ENCODE measurements around the gene NFYB.

DNA sequence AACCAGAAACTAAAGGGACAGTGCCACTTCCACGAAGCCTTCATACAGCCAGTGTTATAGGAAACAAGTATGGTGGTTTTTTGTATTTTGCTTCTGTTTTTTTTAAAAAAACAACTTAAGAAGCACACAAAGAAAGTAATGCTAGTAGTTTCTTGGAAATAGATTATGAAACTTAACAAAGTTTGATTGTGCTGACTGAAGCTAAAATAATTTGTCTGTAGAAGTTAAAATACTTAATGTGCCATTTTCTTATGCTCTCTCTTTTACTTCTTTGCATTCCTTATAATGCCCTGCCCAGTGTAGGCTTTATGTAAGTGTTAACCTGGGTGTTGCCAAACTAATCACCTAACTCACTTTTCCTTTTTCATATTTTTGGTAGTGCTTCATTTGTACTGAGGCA, 57.2 kb downstream of the NFYB start:
- no peak for TF ChIP-seq TFCP2L1 (CRISPR knock-in tag; IDR thresholded peaks at IDR 0.05)
- TF ChIP-seq, protein P1, sequence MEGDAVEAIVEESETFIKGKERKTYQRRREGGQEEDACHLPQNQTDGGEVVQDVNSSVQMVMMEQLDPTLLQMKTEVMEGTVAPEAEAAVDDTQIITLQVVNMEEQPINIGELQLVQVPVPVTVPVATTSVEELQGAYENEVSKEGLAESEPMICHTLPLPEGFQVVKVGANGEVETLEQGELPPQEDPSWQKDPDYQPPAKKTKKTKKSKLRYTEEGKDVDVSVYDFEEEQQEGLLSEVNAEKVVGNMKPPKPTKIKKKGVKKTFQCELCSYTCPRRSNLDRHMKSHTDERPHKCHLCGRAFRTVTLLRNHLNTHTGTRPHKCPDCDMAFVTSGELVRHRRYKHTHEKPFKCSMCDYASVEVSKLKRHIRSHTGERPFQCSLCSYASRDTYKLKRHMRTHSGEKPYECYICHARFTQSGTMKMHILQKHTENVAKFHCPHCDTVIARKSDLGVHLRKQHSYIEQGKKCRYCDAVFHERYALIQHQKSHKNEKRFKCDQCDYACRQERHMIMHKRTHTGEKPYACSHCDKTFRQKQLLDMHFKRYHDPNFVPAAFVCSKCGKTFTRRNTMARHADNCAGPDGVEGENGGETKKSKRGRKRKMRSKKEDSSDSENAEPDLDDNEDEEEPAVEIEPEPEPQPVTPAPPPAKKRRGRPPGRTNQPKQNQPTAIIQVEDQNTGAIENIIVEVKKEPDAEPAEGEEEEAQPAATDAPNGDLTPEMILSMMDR (IDR thresholded peaks at IDR 0.05): no peak
- TF ChIP-seq ZNF302 (CRISPR knock-in tag; IDR thresholded peaks at IDR 0.05): no peak
- no peak for TF ChIP-seq RAD21 (conservative IDR thresholded peaks at IDR 0.05 in 1 of 2, IDR thresholded peaks at IDR 0.05 in 1 of 2)
- TF ChIP-seq POLR2A (IDR thresholded peaks at IDR 0.05; ENCODE audit: low read length): no peak
- TF ChIP-seq SREBF2 (IDR thresholded peaks at IDR 0.05): no peak
- no peak for TF ChIP-seq KDM5A (IDR thresholded peaks at IDR 0.05)

Data from A549 (cell line).